Bone marrow (tissue), 2 donors: ENCODE measurements around the gene GALNT18.

Experiments used
- DNase-seq, 2 donors: peaks; one replicate each; lab custom pipeline; 2025; lab: John Stamatoyannopoulos, UW

The GALNT18 gene

GRCh38 chr11:11407065-11407762, 214.6 kb downstream of the GALNT18 start:
- DNase-seq, result no peak

- no peak for DNase-seq
These were observed 215.2 kb downstream of the GALNT18 start for GRCh38 chr11:11406652-11407051.

- no peak for DNase-seq
These were observed 217.8 kb downstream of the GALNT18 start for GRCh38 chr11:11403763-11404725.

GRCh38 chr11:11401960-11402535, 219.8 kb downstream of the GALNT18 start:
- DNase-seq, result no peak

- no peak for DNase-seq
These were observed 221.1 kb downstream of the GALNT18 start for GRCh38 chr11:11400635-11401232.

GRCh38 chr11:11400121-11400520, 221.7 kb downstream of the GALNT18 start:
- DNase-seq, result no peak

GRCh38 chr11:11397781-11398180, 224.0 kb downstream of the GALNT18 start:
- DNase-seq, result no peak

GRCh38 chr11:11397036-11397415, 224.8 kb downstream of the GALNT18 start:
- no peak for DNase-seq

- DNase-seq, result no peak
These were observed 225.3 kb downstream of the GALNT18 start for GRCh38 chr11:11396301-11397035.

- no peak for DNase-seq
These were observed 226.7 kb downstream of the GALNT18 start for GRCh38 chr11:11395126-11395525.

- DNase-seq, result no peak
These were observed 227.6 kb downstream of the GALNT18 start for GRCh38 chr11:11394241-11394640.

- no peak for DNase-seq
These were observed 229.9 kb downstream of the GALNT18 start for GRCh38 chr11:11391796-11392463.

- no peak for DNase-seq
These were observed 230.6 kb downstream of the GALNT18 start for GRCh38 chr11:11391169-11391568.

GRCh38 chr11:11390068-11390771, 231.6 kb downstream of the GALNT18 start:
- no peak for DNase-seq

- DNase-seq, result no peak
These were observed 232.6 kb downstream of the GALNT18 start for GRCh38 chr11:11389238-11389637.

GRCh38 chr11:11387622-11388305, 234.0 kb downstream of the GALNT18 start:
- no peak for DNase-seq

GRCh38 chr11:11387207-11387606, 234.6 kb downstream of the GALNT18 start:
- no peak for DNase-seq

GRCh38 chr11:11384829-11385228, 237.0 kb downstream of the GALNT18 start:
- DNase-seq, result no peak

GRCh38 chr11:11383995-11384394, 237.8 kb downstream of the GALNT18 start:
- no peak for DNase-seq
